NCI-H2081 treated with DMSO at 0.1 percent for 48 hours (cell line): Measurements from ENCODE around the gene DNAJC15.

Experiments used
- DNase-seq: peaks from one replicate; lab custom pipeline; 2025; lab: John Stamatoyannopoulos, UW

Gene DNAJC15

DNA sequence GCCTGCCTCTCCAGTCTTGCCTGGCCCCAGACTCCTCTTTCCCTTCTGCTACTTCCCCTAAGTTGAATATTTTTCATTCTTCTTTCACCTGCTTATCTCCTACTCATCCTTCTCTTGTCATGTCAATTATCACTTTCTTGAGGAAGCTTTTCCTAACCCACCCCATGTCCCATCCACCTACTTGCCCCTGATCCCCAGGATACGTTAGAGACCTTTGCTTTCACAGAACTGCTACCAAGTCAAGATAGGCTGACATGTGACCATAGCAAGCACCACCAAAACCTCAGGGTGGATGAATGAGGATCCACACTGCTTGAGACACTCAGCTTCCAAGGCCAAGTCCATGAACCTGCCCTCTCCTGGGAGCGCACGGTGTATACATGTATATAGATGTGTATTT lies 131.5 kb downstream of the DNAJC15 start:
- no peak for DNase-seq

DNA sequence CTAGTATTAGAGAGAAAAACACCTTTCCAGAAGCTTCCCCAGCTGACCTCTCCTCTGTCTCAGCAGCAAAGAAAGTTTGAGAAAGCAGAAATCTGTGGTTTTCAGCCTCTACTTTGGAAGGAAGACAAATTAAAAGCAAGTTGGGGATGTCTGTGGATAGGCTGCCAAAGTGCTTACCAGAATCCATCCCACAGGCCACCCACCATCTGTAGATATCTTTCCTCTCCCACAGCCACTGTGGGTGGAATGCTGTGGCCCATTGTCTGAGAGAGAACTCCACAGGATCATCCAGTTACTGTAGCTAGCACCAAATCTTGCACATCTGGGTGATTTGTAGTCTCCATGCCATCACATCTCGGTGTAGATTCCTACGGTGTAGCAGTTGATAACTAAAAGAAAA lies 133.5 kb downstream of the DNAJC15 start:
- no peak for DNase-seq

DNA sequence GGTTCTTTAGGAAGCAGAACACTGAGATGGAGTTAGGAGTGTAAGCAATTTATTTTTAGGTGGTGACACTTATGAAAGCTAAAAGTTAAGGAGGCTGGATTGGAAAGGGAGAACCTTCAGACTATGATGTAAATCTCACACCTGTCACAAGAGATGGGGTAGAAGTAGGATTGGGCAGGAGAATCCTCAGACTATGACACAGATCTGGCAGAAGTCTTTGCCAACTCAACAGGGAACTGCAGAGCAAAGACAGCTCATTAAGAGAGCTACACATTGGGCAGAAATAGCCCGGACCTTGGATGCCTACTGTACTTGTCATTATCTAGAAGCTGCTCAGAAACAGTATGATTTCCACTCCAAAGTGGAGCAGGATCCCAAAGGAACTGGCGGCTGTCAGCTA lies 134.4 kb downstream of the DNAJC15 start:
- no peak for DNase-seq

DNA sequence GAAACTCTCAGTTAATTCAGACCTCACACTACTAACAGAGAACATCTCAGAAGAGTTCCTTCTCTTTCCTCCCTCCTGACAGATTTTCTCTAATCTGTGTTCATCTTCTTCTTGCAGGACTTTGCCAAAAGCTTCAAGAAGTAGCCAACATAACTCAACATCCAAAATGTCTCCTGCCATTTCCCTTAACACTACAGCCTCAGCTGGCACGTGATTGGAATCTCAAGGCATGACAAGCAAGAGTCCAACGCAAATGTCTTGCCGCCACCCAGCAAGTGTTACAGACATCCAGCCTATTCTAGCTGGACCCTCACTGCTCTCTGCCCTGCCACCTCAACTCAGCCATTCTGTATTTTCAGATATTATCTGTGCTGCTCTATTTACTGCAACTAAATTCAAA lies 135.1 kb downstream of the DNAJC15 start:
- no peak for DNase-seq

DNA sequence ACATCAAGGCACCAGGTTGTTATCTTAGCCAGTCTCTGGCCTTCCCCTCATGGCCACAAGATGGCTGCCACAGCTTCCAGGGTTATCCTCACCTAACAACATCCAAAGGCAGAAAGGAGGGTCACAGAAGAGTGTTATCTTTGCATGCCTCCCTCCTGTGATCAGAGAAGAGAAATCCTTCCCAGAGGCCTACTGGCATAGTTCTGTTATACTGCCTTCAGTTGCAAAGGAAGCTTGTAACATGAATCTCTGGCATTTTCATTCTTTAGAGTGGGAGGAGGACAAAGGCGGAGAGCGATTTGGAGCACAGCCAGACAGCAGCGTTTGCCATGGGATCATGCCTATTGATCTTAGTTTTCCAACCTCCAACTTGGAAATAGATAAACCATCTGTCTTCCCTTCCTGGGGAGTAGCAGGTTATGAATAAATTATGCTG lies 135.7 kb downstream of the DNAJC15 start:
- no peak for DNase-seq
